ENCODE results near the gene UPK2.

DNA sequence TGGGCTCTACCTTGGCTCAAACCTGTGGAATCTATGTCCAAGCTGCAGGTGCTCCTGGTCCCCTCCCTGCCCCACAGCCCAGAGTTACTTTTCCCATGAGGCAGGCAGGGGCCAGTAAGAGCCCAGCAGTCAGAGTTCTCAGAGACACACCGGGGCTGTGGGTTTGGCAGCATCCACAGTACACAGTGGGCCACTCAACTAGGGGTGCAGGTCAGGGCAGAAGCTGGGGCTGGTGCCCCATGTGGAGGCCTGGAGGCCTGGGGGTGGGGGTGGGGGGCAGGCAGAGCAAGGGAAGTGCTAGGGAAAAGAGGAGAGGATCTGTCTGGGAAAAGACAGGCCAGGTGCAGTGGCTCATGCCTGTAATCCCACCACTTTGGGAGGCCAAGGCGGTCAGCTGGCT lies 2.5 kb downstream of the UPK2 start:
- no peak for TF ChIP-seq EZH2phosphoT487 (IDR thresholded peaks at IDR 0.05; ENCODE audit: borderline replicate concordance, low read length)
- no peak for TF ChIP-seq CTCF (IDR thresholded peaks at IDR 0.05; ENCODE audit: low read depth, low read length, poor library complexity, severe bottlenecking)

All from DOHH2 (cell line).